ENCODE data around the gene MYCBP2. TPM values are rescaled to one million over a fixed set of nuclear protein-coding genes. Genes with fewer than 3 reads are reported as not detected.
"Not testable (repeated sequence)": the region's sequence is repeated elsewhere in the genome, so short reads cannot be mapped to it uniquely, and the experiment has no call there.

Gene MYCBP2
- total RNA-seq, 6 experiments from 2014 or later: 52.7 to 66.3 (median 54.9) TPM

GRCh38 chr13:77219401-77219800 lies 107.5 kb downstream of the MYCBP2 start:
- Mint-ChIP-seq H3K27me3 (ENCODE audit: insufficient read depth) (no peaks in the 10 kb centered on the region), H3K9me3 (no peaks in the 10 kb centered on the region), H3K27ac (no peak overlapping the region), H3K4me3 (no peak overlapping the region), H3K4me1 (ENCODE audit: low read depth) (no peaks in the 10 kb centered on the region), H3K36me3 (ENCODE audit: low read depth) (peaks cover 17% of the 10 kb centered on the region)
- no peak for TF ChIP-seq CTCF (IDR thresholded peaks at IDR 0.05)
- DNase-seq: no peak

- H3K27me3 Mint-ChIP-seq (ENCODE audit: insufficient read depth): no peaks in the 10 kb centered on the region
- no peak for DNase-seq
- no peaks in the 10 kb centered on the region for H3K9me3 Mint-ChIP-seq
- H3K4me3 Mint-ChIP-seq: no peak overlapping the region
- no peak overlapping the region for H3K27ac Mint-ChIP-seq
- peaks cover 17% of the 10 kb centered on the region for H3K36me3 Mint-ChIP-seq (ENCODE audit: low read depth)
- peaks cover 7% of the 10 kb centered on the region for H3K4me1 Mint-ChIP-seq (ENCODE audit: low read depth)
- no peak for TF ChIP-seq CTCF (IDR thresholded peaks at IDR 0.05)
Measured at GRCh38 chr13:77218274-77218673, 108.6 kb downstream of the MYCBP2 start.

- H3K27me3 Mint-ChIP-seq (ENCODE audit: insufficient read depth): no peaks in the 10 kb centered on the region
- H3K27ac Mint-ChIP-seq: no peak overlapping the region
- no peak overlapping the region for H3K4me3 Mint-ChIP-seq
- no peak for TF ChIP-seq CTCF (IDR thresholded peaks at IDR 0.05)
- H3K4me1 Mint-ChIP-seq (ENCODE audit: low read depth): peaks cover 7% of the 10 kb centered on the region
- H3K36me3 Mint-ChIP-seq (ENCODE audit: low read depth): peaks cover 22% of the 10 kb centered on the region
- no peak for DNase-seq
- H3K9me3 Mint-ChIP-seq: no peaks in the 10 kb centered on the region
Measured at GRCh38 chr13:77215543-77215942, 111.4 kb downstream of the MYCBP2 start.

GRCh38 chr13:77213644-77214043 lies 113.2 kb downstream of the MYCBP2 start:
- peak overlapping the region; percentile 10; the same call in 1 of the 2 replicates for H3K27ac Mint-ChIP-seq
- H3K4me3 Mint-ChIP-seq: no peak overlapping the region
- TF ChIP-seq CTCF (IDR thresholded peaks at IDR 0.05): no peak
- H3K27me3 Mint-ChIP-seq (ENCODE audit: insufficient read depth): no peaks in the 10 kb centered on the region
- DNase-seq: no peak
- peaks cover 34% of the 10 kb centered on the region for H3K36me3 Mint-ChIP-seq (ENCODE audit: low read depth)
- peaks cover 20% of the 10 kb centered on the region for H3K4me1 Mint-ChIP-seq (ENCODE audit: low read depth)
- no peaks in the 10 kb centered on the region for H3K9me3 Mint-ChIP-seq

GRCh38 chr13:77207943-77208342 lies 119.0 kb downstream of the MYCBP2 start:
- TF ChIP-seq CTCF (IDR thresholded peaks at IDR 0.05): no peak
- DNase-seq: peak; percentile 68
- H3K9me3 Mint-ChIP-seq: no peaks in the 10 kb centered on the region

GRCh38 chr13:77198995-77199394 lies 127.9 kb downstream of the MYCBP2 start:
- peaks cover 23% of the 10 kb centered on the region for H3K36me3 Mint-ChIP-seq (ENCODE audit: low read depth)
- not testable (repeated sequence) for DNase-seq; H3K4me1 Mint-ChIP-seq (ENCODE audit: low read depth); H3K9me3 Mint-ChIP-seq; H3K4me3 Mint-ChIP-seq; H3K27ac Mint-ChIP-seq; H3K27me3 Mint-ChIP-seq (ENCODE audit: insufficient read depth)

More at GRCh38 chr13:77207943-77208342, 119.0 kb downstream of the MYCBP2 start:
- Mint-ChIP-seq H3K36me3 (ENCODE audit: low read depth) (peaks cover 37% of the 10 kb centered on the region), H3K4me3 (peak overlapping the region; percentile 67), H3K4me1 (ENCODE audit: low read depth) (peaks cover 34% of the 10 kb centered on the region), H3K27ac (peak overlapping the region; percentile 95), H3K27me3 (ENCODE audit: insufficient read depth) (no peaks in the 10 kb centered on the region)
